Breast epithelium (tissue), 4 donors: Measurements from ENCODE around the gene ASB3. TPM values are rescaled to one million over a fixed set of nuclear protein-coding genes. Genes with fewer than 3 reads are reported as not detected.
"Not testable (repeated sequence)": the region's sequence is repeated elsewhere in the genome, so short reads cannot be mapped to it uniquely, and the experiment has no call there.

Source experiments
- DNase-seq, 2 donors: peaks; one replicate each; pipeline ENCODE4 v3.0.0-alpha.2; 2019; ENCODE audit warnings: low spot score in 2 of 2
- H3K27ac ChIP-seq, 2 donors: fragments of 200-600 bp; sonication (generic) in 1 of 2; one replicate each; pipeline ENCODE4 v1.5.1; 2016 to 2019; ENCODE audit warnings: mild to moderate bottlenecking in 1 of 2
- H3K27me3 ChIP-seq, 2 donors: fragments of 200-600 bp; sonication (generic) in 1 of 2; one replicate each; pipeline versions ENCODE4 v1.5.1 to v1.6.0; 2017 to 2019; ENCODE audit warnings: control low read depth in 1 of 2, mild to moderate bottlenecking in 1 of 2
- H3K36me3 ChIP-seq: fragments of 200-600 bp; one replicate; pipeline ENCODE4 v1.5.1; 2019
- H3K4me1 ChIP-seq, 2 donors: fragments of 200-600 bp; sonication (generic); one replicate each; pipeline ENCODE4 v1.5.1; 2016 to 2019; ENCODE audit warnings: control low read depth in 1 of 2
- H3K4me3 ChIP-seq, 3 donors: fragments of 200-600 bp; sonication (generic); 1 replicate in 2 of 3; 2 replicates in 1 of 3; pipeline ENCODE4 v1.5.1; 2016 to 2019; ENCODE audit warnings: mild to moderate bottlenecking in 3 of 3, moderate library complexity in 2 of 3
- H3K9me3 ChIP-seq, 2 donors: fragments of 200-600 bp; sonication (generic) in 1 of 2; one replicate each; pipeline ENCODE4 v1.5.1; 2016 to 2019; ENCODE audit warnings: control low read depth in 1 of 2
- POLR2A ChIP-seq: fragments of 450-650 bp; IDR thresholded peaks from one replicate; pipeline ENCODE4 v1.6.1; 2016; ENCODE audit warnings: antibody characterized with exemption, mild to moderate bottlenecking, moderate library complexity
- POLR2AphosphoS5 ChIP-seq, 3 donors: sonication (generic); formaldehyde crosslinking; IDR thresholded peaks; one replicate each; pipeline ENCODE4 v1.6.1; 2017; ENCODE audit warnings: antibody characterized with exemption in 3 of 3
- intact Hi-C: fragments of 100-400 bp; cut with DNase I; formaldehyde crosslinking; loops from one replicate; pipeline ENCODE4 v1.15.1; 2023; ENCODE audit warnings: low total_unique reads
- total RNA-seq, 3 donors: library from RNA; depleted of rRNA; stranded (reverse); fragments of >200 nt; gene quantifications; one replicate each; pipeline ENCODE4 v1.1.0, GENCODE V29; 2016
- TF ChIP-seq, protein P1 (sequence below), 3 donors: fragments of 450-650 bp; IDR thresholded peaks; one replicate each; pipeline ENCODE4 v1.5.1; 2016 to 2017; ENCODE audit warnings: antibody characterized with exemption in 3 of 3, mild to moderate bottlenecking in 3 of 3, moderate library complexity in 3 of 3

ASB3 gene, protein sequence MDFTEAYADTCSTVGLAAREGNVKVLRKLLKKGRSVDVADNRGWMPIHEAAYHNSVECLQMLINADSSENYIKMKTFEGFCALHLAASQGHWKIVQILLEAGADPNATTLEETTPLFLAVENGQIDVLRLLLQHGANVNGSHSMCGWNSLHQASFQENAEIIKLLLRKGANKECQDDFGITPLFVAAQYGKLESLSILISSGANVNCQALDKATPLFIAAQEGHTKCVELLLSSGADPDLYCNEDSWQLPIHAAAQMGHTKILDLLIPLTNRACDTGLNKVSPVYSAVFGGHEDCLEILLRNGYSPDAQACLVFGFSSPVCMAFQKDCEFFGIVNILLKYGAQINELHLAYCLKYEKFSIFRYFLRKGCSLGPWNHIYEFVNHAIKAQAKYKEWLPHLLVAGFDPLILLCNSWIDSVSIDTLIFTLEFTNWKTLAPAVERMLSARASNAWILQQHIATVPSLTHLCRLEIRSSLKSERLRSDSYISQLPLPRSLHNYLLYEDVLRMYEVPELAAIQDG
- total RNA-seq: 10 to 100 TPM; 22.0 to 37.9 (median 22.7) TPM

DNA sequence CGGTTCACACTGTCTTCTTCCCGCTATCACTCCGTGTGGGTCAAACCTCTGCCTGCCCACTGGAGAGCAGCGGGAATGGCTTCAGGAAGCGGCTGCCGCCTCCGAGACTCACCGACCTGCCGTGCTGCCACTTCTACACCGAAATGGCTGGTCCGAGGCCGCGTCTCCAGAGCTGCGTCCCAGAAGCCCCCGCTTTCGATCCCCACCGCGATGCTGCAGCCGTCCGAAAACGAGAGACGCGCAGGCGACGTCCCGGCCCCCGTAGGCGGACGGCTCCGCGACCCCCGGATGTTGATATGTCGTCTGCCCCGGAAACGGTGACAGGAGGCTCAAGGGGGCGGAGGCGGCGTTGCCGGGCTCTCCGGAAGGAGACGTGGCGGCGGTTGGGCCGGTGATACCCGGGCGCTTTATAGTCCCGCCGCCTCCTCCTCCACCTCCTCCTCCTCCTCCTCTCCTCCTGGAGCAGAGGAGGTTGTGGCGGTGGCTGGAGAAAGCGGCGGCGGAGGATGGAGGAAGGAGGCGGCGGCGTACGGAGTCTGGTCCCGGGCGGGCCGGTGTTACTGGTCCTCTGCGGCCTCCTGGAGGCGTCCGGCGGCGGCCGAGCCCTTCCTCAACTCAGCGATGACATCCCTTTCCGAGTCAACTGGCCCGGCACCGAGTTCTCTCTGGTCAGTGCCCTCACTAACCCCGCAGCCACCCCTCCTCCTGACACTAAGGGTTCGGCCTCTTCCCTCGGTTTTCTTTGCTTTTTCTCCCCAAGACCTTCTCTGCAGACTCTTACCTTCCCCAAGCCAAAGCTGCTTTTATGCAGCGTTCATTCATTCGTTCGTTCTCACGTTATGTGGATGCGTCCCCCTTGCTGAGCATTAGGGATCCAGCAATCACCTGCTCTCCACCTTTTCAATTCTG lies at the start of gene ASB3, which contains the start of gene ERLEC1:
Gene ASB3, minus strand, starts transcription at position 249 of the 909 bp plus-strand sequence. CDS start 21,381 bp downstream, outside the sequence.
Gene ERLEC1, plus strand, starts transcription at position 340 of the 909 bp plus-strand sequence. Its CDS starts 167 bp downstream, at position 507.
- DNase-seq: peak; percentile 75 to 84
- Histone ChIP-seq H3K4me1 (peaks cover 3 to 10% of the 10 kb centered on the region in 2 donors), H3K4me3 (peak within 1 kb of the TSS; percentile 75 to 84 (median 76)), H3K36me3 (no peaks in the 10 kb centered on the region), H3K27ac (peak within 1 kb of the TSS; percentile 84 to 86), H3K27me3 (no peaks in the 10 kb centered on the region), H3K9me3 (no peaks in the 10 kb centered on the region)
- TF ChIP-seq, protein P1, sequence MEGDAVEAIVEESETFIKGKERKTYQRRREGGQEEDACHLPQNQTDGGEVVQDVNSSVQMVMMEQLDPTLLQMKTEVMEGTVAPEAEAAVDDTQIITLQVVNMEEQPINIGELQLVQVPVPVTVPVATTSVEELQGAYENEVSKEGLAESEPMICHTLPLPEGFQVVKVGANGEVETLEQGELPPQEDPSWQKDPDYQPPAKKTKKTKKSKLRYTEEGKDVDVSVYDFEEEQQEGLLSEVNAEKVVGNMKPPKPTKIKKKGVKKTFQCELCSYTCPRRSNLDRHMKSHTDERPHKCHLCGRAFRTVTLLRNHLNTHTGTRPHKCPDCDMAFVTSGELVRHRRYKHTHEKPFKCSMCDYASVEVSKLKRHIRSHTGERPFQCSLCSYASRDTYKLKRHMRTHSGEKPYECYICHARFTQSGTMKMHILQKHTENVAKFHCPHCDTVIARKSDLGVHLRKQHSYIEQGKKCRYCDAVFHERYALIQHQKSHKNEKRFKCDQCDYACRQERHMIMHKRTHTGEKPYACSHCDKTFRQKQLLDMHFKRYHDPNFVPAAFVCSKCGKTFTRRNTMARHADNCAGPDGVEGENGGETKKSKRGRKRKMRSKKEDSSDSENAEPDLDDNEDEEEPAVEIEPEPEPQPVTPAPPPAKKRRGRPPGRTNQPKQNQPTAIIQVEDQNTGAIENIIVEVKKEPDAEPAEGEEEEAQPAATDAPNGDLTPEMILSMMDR (IDR thresholded peaks at IDR 0.05): no peak
- peak; percentile 57 to 85 (median 66) for TF ChIP-seq POLR2AphosphoS5 (IDR thresholded peaks at IDR 0.05)
- intact Hi-C loops: loop anchor here (5.0 kb wide), 1 partner anchor 185 kb away; the partner anchor contains the start of gene PSME4

DNA sequence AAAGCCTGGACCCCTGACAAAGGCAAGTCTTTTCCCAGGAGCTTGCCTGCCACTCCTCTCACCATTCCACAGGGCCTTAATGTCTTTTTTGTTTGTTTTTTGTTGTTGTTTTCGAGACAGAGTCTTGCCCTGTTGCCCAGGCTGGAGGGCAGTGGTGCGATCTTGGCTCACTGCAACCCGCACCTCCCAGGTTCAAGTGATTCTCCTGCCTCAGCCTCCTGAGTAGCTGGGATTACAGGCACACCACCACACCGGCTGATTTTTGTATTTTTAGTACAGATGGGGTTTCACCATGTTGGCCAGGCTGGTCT lies 43.2 kb upstream of the ASB3 start:
- H3K36me3 ChIP-seq, H3K9me3 ChIP-seq, H3K4me3 ChIP-seq, H3K4me1 ChIP-seq, H3K27ac ChIP-seq, H3K27me3 ChIP-seq, intact Hi-C loops, DNase-seq: not testable (repeated sequence)

DNA sequence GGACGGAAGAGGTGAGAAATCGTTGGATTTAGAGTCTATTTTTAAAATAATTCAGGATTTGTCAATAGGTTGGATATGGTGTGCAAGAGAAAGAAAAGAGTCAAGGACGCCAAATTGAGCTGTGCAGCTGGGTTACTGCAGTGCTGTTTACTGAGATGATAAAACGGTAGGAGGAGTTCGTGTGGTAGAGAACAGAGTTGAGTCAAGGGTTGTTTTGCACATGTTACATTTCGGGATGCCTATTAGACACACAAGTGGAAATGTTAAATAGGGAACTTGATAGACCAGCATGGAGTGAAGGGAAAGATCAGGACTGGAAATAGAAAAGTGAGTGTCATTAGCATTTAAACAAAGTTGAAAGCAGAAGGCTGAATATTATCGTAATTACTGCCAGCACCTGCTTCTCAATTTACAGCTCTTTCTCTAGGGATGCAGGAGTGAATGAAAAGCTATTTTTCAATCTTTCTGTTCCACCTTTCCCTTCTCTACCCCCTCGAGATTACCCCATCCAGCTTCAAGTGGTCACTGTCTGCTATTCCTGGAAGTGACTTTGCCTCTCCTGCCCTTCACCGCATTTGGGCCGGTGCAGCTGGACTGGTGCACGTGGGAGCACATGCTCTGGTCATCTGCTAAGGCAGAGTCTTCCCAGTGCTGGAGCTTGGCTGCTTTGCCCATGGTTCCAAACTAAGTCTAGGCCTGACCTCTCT lies 42.7 kb upstream of the ASB3 start:
- intact Hi-C loops: no loop called here
- peak overlapping the region in 1 of 2 donors; percentile 85 for H3K27ac ChIP-seq
- no peaks in the 10 kb centered on the region for H3K36me3 ChIP-seq
- H3K4me1 ChIP-seq: peaks cover 5% of the 10 kb centered on the region in 2 donors
- no peaks in the 10 kb centered on the region for H3K27me3 ChIP-seq
- H3K9me3 ChIP-seq: no peaks in the 10 kb centered on the region
- TF ChIP-seq, protein P1 (IDR thresholded peaks at IDR 0.05): no peak
- TF ChIP-seq POLR2AphosphoS5 (IDR thresholded peaks at IDR 0.05) (no peak), POLR2A (no peak)
- no peak for DNase-seq
- no peak overlapping the region for H3K4me3 ChIP-seq

DNA sequence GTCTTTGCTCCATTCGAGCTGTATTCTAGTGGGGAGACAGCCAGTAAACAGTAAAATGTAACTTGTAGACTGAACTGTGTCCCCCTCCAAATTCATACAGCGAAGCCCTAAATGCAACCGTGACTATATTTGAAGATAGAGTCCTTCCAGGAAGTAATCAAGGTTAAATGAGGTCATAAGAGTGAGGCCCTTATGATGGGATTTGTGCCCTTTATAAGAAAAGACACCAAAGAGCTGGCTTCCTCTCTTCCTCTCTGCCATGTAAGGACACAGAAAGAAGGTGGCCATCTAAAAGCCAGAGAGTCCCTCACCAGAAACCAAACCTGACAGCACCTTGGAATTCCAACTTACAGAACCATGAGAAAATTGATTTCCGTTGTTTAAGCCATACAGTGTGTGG lies 41.6 kb upstream of the ASB3 start:
- intact Hi-C loops: no loop called here
- no peaks in the 10 kb centered on the region for H3K36me3 ChIP-seq
- H3K9me3 ChIP-seq: no peaks in the 10 kb centered on the region
- no peak for DNase-seq
- peaks cover 5% of the 10 kb centered on the region in 2 donors for H3K4me1 ChIP-seq
- no peaks in the 10 kb centered on the region for H3K27me3 ChIP-seq
- TF ChIP-seq, protein P1 (IDR thresholded peaks at IDR 0.05): no peak
- no peak for TF ChIP-seq POLR2AphosphoS5 (IDR thresholded peaks at IDR 0.05)
- TF ChIP-seq POLR2A: no peak
- H3K27ac ChIP-seq: peak overlapping the region; percentile 85
- no peak overlapping the region for H3K4me3 ChIP-seq
